MM.1S (cell line): ENCODE results near the gene ALPG.

ENCODE experiments used
- DNase-seq: peaks from one replicate; pipeline ENCODE4 v3.0.0-alpha.2; 2015
- H2AFZ ChIP-seq: fragments of 300-600 bp; sonication (generic); 2 replicates; pipeline ENCODE4 v1.6.0; 2016; ENCODE audit warnings: antibody characterized with exemption, low read length
- H3F3A ChIP-seq: fragments of 300-600 bp; sonication (generic); 2 replicates; pipeline ENCODE4 v1.6.1; 2016; ENCODE audit warnings: mild to moderate bottlenecking, antibody characterized with exemption, low read length, moderate library complexity, mixed read lengths; ENCODE audit not compliant: insufficient read depth
- H3K27ac ChIP-seq: fragments of 300-600 bp; sonication (generic); 2 replicates; pipeline ENCODE4 v1.5.1; 2016; ENCODE audit warnings: mild to moderate bottlenecking, low read length
- H3K27me3 ChIP-seq: fragments of 300-600 bp; sonication (generic); replicated peaks from 2 replicates; pipeline ENCODE4 v1.6.0; 2016; ENCODE audit warnings: low read length; ENCODE audit not compliant: insufficient read depth
- H3K36me3 ChIP-seq: fragments of 300-600 bp; sonication (generic); replicated peaks from 2 replicates; pipeline ENCODE4 v1.6.1; 2016; ENCODE audit warnings: mild to moderate bottlenecking, low read length, mixed read lengths; ENCODE audit not compliant: insufficient read depth
- H3K4me1 ChIP-seq: fragments of 300-600 bp; sonication (generic); 2 replicates; pipeline ENCODE4 v1.6.1; 2016; ENCODE audit warnings: low read length, mixed read lengths
- H3K4me2 ChIP-seq: fragments of 300-600 bp; sonication (generic); 2 replicates; pipeline ENCODE4 v1.6.0; 2016; ENCODE audit warnings: low read depth, low read length
- H3K4me3 ChIP-seq: fragments of 300-600 bp; sonication (generic); 2 replicates; pipeline ENCODE4 v1.5.1; 2016; ENCODE audit warnings: low read length, mixed read lengths
- H3K79me2 ChIP-seq: fragments of 300-600 bp; sonication (generic); 2 replicates; pipeline ENCODE4 v1.6.1; 2016; ENCODE audit warnings: mixed run types, low read length, mixed read lengths
- H3K9ac ChIP-seq: fragments of 300-600 bp; sonication (generic); 2 replicates; pipeline ENCODE4 v1.6.1; 2016; ENCODE audit warnings: low read length, mixed read lengths
- H3K9me2 ChIP-seq: fragments of 300-600 bp; sonication (generic); replicated peaks from 2 replicates; pipeline ENCODE4 v1.6.1; 2016; ENCODE audit warnings: mild to moderate bottlenecking, low read length, mixed read lengths; ENCODE audit not compliant: insufficient read depth
- H3K9me3 ChIP-seq: fragments of 300-600 bp; sonication (generic); replicated peaks from 2 replicates; pipeline ENCODE4 v1.6.1; 2016; ENCODE audit warnings: mild to moderate bottlenecking, low read length, mixed read lengths; ENCODE audit not compliant: insufficient read depth
- H4K20me1 ChIP-seq: fragments of 300-600 bp; sonication (generic); 2 replicates; pipeline ENCODE4 v1.6.1; 2016; ENCODE audit warnings: mild to moderate bottlenecking, low read length, moderate library complexity, mixed read lengths; ENCODE audit not compliant: insufficient read depth
- EZH2 ChIP-seq: fragments of 300-600 bp; sonication (generic); optimal IDR thresholded peaks from 2 replicates; pipeline ENCODE3; 2017; ENCODE audit warnings: low read depth, mild to moderate bottlenecking, antibody characterized with exemption, low read length, mixed read lengths
- EZH2phosphoT487 ChIP-seq: fragments of 300-600 bp; sonication (generic); IDR thresholded peaks from 2 replicates; pipeline ENCODE4 v1.6.1; 2018; ENCODE audit warnings: antibody characterized with exemption, low read length
- TF ChIP-seq, protein P1 (sequence below): fragments of 300-600 bp; sonication (generic); IDR thresholded peaks from 2 replicates; pipeline ENCODE4 v1.5.1; 2016; ENCODE audit warnings: antibody characterized with exemption, low read length, mixed read lengths

The ALPG gene

GRCh38 chr2:232434563-232435374 is 28.1 kb downstream of the ALPG start:
- Histone ChIP-seq H3K4me2 (no peak overlapping the region), H2AFZ (no peak overlapping the region), H3K4me3 (no peak overlapping the region), H3K27me3 (no peaks in the 10 kb centered on the region), H3K4me1 (no peaks in the 10 kb centered on the region), H3K9ac (no peak overlapping the region), H4K20me1 (no peaks in the 10 kb centered on the region), H3K9me2 (no peaks in the 10 kb centered on the region), H3K36me3 (no peaks in the 10 kb centered on the region), H3K9me3 (no peaks in the 10 kb centered on the region), H3K79me2 (no peaks in the 10 kb centered on the region), H3F3A (no peaks in the 10 kb centered on the region), H3K27ac (no peak overlapping the region)
- no peak for DNase-seq
- TF ChIP-seq EZH2 (no peak), EZH2phosphoT487 (no peak)
- TF ChIP-seq, protein P1, sequence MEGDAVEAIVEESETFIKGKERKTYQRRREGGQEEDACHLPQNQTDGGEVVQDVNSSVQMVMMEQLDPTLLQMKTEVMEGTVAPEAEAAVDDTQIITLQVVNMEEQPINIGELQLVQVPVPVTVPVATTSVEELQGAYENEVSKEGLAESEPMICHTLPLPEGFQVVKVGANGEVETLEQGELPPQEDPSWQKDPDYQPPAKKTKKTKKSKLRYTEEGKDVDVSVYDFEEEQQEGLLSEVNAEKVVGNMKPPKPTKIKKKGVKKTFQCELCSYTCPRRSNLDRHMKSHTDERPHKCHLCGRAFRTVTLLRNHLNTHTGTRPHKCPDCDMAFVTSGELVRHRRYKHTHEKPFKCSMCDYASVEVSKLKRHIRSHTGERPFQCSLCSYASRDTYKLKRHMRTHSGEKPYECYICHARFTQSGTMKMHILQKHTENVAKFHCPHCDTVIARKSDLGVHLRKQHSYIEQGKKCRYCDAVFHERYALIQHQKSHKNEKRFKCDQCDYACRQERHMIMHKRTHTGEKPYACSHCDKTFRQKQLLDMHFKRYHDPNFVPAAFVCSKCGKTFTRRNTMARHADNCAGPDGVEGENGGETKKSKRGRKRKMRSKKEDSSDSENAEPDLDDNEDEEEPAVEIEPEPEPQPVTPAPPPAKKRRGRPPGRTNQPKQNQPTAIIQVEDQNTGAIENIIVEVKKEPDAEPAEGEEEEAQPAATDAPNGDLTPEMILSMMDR, result no peak

DNA sequence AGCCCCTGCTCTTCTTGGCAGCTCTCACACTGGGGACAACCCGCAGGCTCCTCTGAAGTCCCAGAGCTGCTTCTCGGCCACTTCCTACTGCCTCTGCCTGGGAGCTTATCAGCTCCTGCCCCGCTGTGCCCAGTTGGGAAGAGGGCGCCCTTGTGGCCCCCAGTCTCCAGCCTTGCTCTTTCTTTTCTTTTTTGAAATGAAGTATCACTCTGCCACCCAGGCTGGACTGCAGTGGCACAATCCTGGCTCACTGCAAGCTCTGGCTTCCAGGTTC is 28.7 kb downstream of the ALPG start:
- H3K36me3 ChIP-seq, result no peaks in the 10 kb centered on the region
- H3F3A ChIP-seq, result no peaks in the 10 kb centered on the region
- no peak for DNase-seq
- H3K27me3 ChIP-seq, result no peaks in the 10 kb centered on the region
- no peak overlapping the region for H2AFZ ChIP-seq
- no peaks in the 10 kb centered on the region for H3K9me2 ChIP-seq
- H3K4me3 ChIP-seq, result no peak overlapping the region
- H3K9ac ChIP-seq, result no peak overlapping the region
- no peak overlapping the region for H3K27ac ChIP-seq
- no peaks in the 10 kb centered on the region for H3K9me3 ChIP-seq
- H3K79me2 ChIP-seq, result no peaks in the 10 kb centered on the region
- no peaks in the 10 kb centered on the region for H4K20me1 ChIP-seq
- TF ChIP-seq, protein P1, result no peak
- TF ChIP-seq EZH2phosphoT487, result no peak
- no peak for TF ChIP-seq EZH2
- no peaks in the 10 kb centered on the region for H3K4me1 ChIP-seq
- no peak overlapping the region for H3K4me2 ChIP-seq

DNA sequence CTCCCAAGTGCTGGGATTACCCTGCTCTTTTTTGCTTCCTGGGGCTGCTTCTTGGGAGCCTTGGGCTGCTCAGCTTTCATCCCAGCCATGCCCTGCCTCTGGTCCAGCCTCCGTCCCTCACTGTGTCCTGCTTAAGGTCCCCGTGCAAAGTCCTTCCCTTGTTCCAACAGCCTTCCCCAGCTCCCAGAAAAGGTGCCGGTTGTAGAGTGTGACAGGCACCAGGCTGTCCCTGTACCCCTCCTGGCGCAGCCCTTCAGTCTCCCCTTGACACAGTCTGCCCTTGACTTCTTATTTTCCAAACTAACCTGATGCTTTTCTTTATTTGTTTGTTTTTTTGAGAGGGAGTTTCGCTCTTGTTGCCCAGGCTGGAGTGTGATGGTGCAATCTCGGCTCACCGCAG is 29.2 kb downstream of the ALPG start:
- no peak for TF ChIP-seq EZH2
- TF ChIP-seq EZH2phosphoT487, result no peak
- TF ChIP-seq, protein P1, result no peak
- Histone ChIP-seq H3K27me3 (no peaks in the 10 kb centered on the region), H3K9me2 (no peaks in the 10 kb centered on the region), H3K4me2 (no peak overlapping the region), H3K9ac (no peak overlapping the region), H3F3A (no peaks in the 10 kb centered on the region), H3K27ac (no peak overlapping the region), H3K79me2 (no peaks in the 10 kb centered on the region), H3K36me3 (no peaks in the 10 kb centered on the region), H4K20me1 (no peaks in the 10 kb centered on the region), H3K9me3 (no peaks in the 10 kb centered on the region), H3K4me3 (no peak overlapping the region), H3K4me1 (no peaks in the 10 kb centered on the region), H2AFZ (no peak overlapping the region)
- DNase-seq, result no peak
